Omental fat pad (tissue), 4 donors: ENCODE data around the gene HSD11B2. TPM values are rescaled to one million over a fixed set of nuclear protein-coding genes. Genes with fewer than 3 reads are reported as not detected.

Experiments used
- ATAC-seq: fragments of 150-250 bp; one replicate; pipeline ENCODE4 v1.9.1; 2016; ENCODE audit warnings: mild to moderate bottlenecking, moderate library complexity; ENCODE audit not compliant: low FRiP score
- DNase-seq: peaks from one replicate; pipeline ENCODE4 v3.0.0-alpha.2; 2019; ENCODE audit warnings: low spot score
- total RNA-seq, 4 donors: library from RNA; depleted of rRNA; stranded (reverse); fragments of >200 nt; gene quantifications; one replicate each; pipeline ENCODE4 v1.1.0, GENCODE V29; 2016
- TF ChIP-seq, protein P1 (sequence below), 3 donors: fragments of 450-650 bp; IDR thresholded peaks; one replicate each; pipeline ENCODE4 v1.5.1; 2016 to 2017; ENCODE audit warnings: antibody characterized with exemption in 3 of 3, mild to moderate bottlenecking in 3 of 3, moderate library complexity in 2 of 3

Gene HSD11B2
- total RNA-seq, 4 donors from 2014 or later, result 1.7 to 2.7 (median 2.0) TPM; not detected in 1

DNA sequence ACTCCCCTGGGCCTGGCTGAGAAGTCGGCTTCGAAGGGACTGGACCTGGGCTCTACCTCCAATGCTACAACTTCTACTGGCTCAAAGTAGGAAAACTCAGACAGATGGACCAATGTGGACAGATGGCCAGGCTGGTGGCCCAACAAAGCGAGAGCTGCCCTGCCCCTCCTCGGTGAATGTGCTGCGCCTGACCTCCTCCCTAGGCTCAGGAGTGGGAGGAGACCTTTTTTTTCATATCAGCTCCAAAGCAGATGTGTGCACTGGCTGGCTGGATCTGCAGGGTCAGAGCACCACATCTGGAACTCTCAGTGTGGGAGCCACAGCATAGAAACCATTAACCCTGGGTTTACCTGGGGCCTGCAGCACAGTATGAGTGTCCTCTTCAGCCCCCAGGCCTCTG, 29.2 kb downstream of the HSD11B2 start:
- ATAC-seq, result no peak
- no peak for DNase-seq
- TF ChIP-seq, protein P1, sequence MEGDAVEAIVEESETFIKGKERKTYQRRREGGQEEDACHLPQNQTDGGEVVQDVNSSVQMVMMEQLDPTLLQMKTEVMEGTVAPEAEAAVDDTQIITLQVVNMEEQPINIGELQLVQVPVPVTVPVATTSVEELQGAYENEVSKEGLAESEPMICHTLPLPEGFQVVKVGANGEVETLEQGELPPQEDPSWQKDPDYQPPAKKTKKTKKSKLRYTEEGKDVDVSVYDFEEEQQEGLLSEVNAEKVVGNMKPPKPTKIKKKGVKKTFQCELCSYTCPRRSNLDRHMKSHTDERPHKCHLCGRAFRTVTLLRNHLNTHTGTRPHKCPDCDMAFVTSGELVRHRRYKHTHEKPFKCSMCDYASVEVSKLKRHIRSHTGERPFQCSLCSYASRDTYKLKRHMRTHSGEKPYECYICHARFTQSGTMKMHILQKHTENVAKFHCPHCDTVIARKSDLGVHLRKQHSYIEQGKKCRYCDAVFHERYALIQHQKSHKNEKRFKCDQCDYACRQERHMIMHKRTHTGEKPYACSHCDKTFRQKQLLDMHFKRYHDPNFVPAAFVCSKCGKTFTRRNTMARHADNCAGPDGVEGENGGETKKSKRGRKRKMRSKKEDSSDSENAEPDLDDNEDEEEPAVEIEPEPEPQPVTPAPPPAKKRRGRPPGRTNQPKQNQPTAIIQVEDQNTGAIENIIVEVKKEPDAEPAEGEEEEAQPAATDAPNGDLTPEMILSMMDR (IDR thresholded peaks at IDR 0.05), result no peak

GRCh38 chr16:67460961-67461360, 30.0 kb downstream of the HSD11B2 start:
- DNase-seq (no peak), ATAC-seq (no peak)

DNA sequence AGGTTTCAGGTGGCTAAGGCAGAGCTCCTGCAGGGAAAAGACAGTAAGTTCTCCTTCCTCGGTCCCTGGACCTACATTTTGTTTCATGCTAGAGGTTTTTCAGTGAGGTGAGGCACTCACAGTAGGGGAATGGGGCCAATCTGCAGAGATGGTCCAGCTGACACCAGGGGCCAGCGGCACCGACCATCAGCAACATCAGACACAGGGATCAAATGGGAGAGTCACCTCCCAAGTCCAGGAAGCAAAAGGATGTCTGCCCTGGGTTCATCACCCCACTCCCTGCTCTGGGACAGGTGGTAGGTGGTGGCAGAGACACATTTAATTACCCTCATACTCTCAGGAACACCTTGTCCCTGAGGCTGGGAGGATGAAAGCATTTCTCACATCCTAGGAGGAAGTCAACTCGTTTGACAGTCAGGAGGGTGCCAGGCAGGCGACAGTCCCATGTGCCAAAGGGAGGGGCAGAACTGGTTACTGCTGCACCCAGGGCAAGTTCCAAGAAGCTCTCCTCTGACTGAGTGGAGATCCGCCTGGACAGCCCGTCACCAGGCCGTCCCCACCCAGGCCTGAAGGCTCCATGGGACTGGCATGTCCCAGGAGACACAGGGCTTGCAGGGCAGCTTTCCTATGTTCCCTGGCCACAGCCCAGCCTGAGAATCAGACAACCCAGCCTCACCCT, 30.8 kb downstream of the HSD11B2 start:
- DNase-seq (no peak), ATAC-seq (no peak)
- TF ChIP-seq, protein P1 (IDR thresholded peaks at IDR 0.05), result no peak

More at GRCh38 chr16:67460961-67461360, 30.0 kb downstream of the HSD11B2 start:
- TF ChIP-seq, protein P1 (IDR thresholded peaks at IDR 0.05), result no peak

- DNase-seq, result no peak
- no peak for ATAC-seq
- TF ChIP-seq, protein P1 (IDR thresholded peaks at IDR 0.05), result no peak
Measured at GRCh38 chr16:67462279-67462655, 31.3 kb downstream of the HSD11B2 start.

DNA sequence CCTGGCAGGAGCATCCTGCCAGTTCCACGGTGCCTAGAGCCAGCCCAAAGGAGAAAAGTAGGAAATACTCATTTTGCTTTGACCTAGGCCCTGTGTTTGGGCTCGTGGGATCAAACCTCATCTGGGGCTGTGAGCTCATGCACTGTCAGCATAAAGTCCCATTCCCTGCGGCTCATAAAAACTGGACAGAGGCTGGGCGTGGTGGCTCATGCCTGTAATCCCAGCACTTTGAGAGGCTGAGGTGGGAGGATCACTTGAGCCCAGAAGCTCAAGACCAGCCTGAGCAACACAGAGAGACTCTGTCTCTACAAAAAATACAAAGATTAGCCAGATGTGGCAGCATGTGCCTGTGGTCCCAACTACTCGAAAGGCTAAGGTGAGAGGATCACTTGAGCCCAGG, 32.1 kb downstream of the HSD11B2 start:
- DNase-seq, result no peak
- no peak for ATAC-seq
- TF ChIP-seq, protein P1 (IDR thresholded peaks at IDR 0.05), result no peak

DNA sequence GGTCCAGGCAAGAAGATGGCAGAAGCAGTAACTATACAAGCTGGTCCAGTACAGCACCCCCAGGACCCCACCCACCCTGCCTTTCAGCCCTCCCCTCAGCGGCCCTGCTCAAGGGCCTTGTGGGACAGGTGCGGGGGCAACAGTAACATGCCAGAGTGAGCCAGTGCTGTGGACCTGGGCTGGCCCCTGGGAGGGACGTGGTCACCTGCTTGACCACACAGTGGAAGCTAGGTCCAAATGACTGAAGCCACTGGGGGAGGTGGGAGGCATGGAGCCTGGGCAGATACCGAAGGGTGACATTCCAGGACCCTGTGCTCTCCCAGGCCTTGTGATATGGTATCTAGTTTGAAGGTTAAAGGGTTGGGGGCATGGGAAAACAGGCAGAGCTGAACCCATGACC, 32.8 kb downstream of the HSD11B2 start:
- ATAC-seq (no peak), DNase-seq (no peak)
- TF ChIP-seq, protein P1 (IDR thresholded peaks at IDR 0.05), result no peak

DNA sequence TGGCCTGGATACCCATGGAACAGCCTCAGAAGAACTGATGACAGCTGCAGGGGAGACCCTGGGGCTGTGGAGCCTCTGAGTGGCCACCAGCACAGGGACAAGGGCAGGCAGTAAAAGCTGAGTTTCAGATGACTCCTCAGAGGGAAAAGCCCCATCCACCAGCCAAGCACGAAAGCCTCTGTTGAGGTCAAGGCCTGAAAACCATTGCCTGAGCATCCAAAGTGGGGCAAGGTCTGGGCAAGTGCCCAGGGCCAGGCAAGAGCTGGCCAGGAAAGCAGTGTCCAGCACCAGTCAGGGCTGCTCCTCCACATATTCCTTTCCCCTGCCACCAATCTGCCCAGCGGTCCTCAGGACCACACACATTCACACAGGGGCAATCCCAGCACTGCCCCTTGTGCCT, 33.6 kb downstream of the HSD11B2 start:
- ATAC-seq (no peak), DNase-seq (no peak)
- TF ChIP-seq, protein P1 (IDR thresholded peaks at IDR 0.05), result no peak
